HG02970 (cell line): ENCODE measurements around the gene TIMM17A.

Source experiments
- ATAC-seq: cut with Tn5 transposase; IDR thresholded peaks from one replicate; pipeline ENCODE4 v1.9.1; 2021; ENCODE audit warnings: mild to moderate bottlenecking, moderate library complexity, moderate number of reproducible peaks; ENCODE audit not compliant: unreplicated experiment, low FRiP score

Gene TIMM17A

GRCh38 chr1:201955009-201955728 is at the start of gene TIMM17A:
TIMM17A (plus strand) TSS chr1:201955503; CDS start chr1:201955527, 24 bp downstream.
- ATAC-seq: peak; percentile 96

DNA sequence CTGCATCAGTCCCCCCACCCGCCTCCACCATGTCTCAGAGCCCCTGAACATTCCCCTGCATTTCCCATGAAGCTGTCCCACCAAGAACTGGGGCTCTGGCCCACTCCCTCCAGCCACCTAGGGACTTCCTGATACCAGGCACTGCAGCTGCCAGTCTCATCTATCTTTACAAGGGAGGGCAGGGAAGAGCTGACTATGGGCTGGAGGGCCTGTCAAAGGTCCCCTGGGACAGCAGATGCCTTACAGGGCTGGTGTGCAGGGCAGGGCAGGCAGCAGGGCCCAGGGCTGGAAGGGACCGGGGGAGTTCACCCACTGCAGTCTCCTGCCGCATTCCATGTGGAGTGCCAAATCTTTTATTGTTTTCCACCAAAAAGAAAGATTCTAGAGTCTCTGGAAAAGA is 49.0 kb upstream of the TIMM17A start:
- ATAC-seq: no peak

DNA sequence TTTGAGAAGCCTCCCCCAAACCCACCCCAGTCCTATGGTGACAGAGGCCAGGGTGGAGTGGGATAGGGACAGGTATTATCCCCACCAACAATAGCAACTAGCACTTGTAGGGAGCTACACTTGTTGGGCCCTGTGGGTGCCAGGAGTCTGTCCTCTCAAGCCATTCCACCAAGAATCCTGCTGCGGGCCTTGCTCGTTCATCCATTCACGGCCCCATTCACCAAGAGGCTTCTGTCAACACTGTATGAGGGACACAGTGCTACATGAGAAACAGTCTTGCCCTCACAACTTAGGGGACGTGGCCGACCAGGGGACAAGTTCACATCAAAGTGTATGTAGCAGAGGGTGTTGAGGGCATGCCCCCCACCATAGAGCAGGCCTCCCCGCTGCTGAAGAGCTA is 47.7 kb upstream of the TIMM17A start:
- ATAC-seq: no peak

DNA sequence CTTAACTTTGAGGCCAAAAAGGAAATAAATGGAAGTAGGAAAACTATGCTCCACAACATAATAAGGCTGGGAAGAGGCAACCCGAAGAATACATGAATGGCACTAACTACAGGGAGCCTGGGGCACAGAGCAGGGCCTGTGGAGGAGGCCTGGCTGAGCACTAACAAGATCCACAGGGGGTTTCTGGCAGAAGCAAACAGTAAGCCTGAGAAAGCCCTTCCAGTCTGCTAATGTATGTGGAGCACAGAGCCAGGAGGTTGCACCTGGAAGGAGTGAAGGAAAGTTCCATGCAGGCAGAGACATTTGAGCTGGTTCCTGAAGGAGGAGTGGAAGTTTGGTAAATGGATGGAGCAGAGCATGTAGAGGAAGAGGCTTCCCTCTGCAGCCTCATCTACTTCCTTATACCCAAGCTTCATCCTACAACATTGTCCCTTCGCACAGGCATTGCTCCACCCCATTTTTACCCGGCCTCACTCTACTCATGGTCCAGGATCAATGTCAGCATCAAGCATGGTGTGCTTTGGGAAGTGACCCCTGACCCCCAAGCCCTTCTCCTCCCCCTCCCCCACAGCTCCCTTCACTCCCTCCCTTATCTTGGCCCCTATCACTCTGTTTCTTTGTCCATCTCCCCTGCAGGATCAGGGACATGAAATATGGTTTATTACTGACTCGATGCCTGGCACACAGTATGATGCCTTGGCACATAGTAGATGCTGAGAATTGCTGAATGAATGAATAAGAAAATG is 43.3 kb upstream of the TIMM17A start:
- no peak for ATAC-seq

GRCh38 chr1:201912832-201913231 is 42.5 kb upstream of the TIMM17A start:
- no peak for ATAC-seq

DNA sequence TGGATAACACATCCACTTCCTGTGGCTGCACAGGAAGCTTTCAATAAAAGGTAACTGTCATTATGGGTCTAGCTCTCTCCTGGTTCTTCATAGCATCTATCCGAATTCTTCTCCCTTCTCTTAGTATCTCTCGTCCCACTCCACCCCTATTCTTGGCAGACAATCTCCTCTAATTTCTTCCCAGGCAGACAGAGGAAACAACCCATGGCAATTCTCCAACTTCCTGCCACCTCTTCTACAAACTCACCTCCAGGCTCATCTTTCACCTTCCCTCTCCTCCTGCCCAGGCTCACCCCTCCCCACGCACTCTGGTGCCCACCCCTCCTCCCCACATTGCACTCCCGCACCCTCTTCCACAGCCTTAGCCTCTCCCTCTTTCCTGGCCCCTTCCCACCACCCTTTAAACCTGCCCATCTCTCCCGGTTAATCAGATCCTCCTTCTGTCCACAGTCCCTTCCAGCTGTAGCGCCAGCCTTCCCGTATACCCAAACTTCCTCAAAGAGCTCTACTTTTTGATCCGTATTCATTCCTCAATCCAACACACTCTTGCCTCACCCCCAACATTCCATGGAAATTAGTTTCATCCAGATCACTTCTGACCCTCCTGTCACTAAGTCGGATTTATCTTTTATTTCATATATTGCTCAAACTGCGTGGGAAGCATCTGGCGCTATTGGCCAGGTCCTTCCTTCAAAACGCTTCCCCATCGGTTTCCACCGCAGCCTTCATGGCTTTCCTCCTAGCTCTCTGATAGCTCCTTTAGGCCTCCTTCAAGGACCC is 40.7 kb upstream of the TIMM17A start:
- no peak for ATAC-seq

DNA sequence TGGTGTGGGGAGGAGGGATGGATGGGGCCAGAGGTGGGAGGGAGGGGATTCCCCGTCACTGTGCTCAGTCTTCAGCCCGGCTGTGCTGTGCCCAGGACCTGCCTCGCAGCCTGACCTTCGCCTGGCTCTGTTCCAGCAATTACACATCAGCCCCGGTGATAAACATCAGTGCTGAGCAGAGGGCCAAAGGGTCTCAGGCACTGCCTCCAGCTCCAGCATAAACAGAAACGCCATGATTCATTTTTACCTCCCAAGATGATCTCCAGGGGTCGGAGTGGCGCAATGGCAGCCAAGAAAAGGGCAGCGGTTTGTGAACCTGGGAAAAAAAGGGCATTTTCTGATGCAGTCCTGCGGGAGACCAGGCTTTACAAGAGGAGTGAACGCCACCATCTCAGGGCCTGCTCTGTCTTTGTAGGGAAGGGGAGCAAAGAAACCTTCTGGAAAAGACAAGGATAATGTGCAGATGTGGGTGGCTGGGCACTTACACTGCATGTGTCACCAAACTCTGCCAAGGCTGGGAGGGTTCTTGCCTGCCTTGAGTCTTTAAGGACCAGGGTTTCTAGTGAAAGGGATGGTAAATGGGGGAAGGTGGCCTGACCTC is 38.6 kb upstream of the TIMM17A start:
- ATAC-seq: no peak

DNA sequence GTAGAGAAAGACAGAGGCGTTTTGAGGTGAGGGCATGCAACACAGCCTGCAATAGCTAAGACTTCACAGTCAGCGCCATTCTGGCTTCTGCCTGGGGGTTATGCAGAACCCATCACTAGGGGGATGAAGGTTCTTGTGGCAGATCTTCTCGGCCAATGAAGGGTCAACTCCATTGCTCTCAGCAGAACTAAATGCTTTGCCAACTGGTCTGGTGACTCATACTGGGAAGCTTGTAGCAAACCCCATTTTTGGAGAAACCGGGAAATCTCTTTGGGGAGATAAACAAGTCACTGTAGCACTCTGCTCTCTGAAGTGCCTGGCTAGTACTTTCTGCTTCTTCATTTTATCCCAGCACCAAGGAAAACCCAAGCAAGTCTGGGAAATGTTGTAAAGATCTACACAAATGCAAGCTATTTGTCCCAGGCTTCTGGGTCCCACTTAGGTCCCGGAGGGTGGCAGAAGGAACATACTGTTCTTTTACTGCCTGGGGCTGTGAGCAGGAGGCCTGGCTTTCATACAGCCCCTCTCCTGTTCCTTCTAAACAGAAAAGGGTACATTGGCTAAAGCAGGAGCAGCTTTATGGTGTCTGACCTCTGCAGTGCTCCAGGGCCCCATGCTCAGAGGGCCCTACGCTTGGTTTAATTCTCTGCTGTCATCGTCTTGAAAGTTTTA is 37.8 kb upstream of the TIMM17A start:
- no peak for ATAC-seq

GRCh38 chr1:201918343-201918742 is 37.0 kb upstream of the TIMM17A start:
- ATAC-seq: no peak

DNA sequence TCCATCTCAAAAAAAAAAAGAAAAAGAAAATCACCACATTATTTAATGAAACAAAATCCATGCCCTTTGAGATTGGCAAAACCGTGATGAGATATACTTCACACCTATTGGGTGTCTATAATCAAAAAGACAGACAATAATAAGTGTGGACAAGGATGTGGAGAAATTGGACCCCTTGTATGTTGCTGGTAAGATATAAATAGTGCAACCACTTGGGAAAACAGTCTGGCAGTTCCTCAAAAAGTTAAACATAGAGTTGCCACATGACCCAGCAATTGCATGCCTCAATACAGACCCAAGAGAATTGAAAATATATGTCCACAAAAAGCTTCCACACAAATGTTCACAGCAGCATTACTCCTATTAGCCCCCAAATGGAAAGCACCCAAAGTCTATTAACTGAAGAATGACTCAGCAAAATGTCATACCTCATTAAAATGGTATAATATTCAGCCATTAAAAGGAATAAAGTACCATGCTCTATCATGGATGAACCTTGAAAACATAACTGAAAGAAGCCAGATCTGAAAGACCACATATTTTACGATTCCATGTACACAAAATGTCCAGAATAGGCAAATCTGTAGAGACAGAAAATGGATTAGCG is 33.2 kb upstream of the TIMM17A start:
- no peak for ATAC-seq

- no peak for ATAC-seq
Measured at GRCh38 chr1:201925301-201925567, 30.1 kb upstream of the TIMM17A start.

DNA sequence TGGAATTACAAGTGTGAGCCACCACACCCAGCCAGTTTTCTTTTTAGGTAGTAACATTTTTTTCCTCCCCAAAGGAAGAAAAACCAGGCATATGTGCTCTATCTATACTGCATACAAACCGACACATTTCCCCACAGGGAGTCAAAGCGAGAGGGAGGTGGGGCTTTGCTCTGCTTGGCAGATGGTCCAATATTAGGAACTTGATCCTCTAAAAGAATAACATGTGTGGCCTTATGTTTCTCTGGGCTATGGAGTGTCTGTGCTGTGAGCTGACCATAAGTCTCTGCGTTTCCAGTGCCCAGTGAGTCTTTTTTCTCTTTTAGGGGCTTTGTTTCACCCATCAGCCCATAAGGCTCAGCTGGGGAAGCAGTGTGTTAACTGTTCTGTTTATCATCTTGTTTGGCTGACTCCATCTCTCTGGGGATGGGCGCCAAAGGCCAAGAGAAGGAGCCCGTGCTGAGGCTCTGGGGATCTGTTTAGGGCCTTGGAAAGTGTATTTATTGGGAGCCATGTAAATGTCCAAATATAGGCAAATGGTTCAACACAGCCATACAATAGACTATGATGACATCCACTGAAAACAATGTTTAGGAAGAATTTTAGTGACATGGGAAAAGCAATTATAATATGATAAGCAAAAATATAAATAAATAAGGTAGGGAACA is 29.2 kb upstream of the TIMM17A start:
- no peak for ATAC-seq

DNA sequence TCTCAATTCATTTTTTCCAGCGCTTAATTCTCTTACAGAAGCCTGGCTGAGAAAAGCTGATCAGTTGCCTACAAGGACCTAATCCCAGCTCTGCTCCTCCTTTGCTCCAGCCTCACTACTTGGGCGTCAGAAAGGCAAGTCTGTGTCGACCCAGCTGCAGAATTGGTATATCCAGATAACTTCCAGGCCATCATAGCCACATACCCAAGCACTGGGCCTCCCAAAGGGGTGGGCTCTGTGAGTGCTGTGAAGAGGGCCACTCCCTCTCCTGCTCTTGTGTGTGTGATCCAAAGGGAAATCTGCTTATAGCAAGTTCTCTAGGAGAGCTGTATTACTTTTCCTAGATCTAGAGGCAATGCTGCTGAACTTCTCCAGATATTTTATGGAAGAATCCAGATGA is 27.0 kb upstream of the TIMM17A start:
- ATAC-seq: no peak

- no peak for ATAC-seq
Measured at GRCh38 chr1:201930137-201930536, 25.2 kb upstream of the TIMM17A start.

DNA sequence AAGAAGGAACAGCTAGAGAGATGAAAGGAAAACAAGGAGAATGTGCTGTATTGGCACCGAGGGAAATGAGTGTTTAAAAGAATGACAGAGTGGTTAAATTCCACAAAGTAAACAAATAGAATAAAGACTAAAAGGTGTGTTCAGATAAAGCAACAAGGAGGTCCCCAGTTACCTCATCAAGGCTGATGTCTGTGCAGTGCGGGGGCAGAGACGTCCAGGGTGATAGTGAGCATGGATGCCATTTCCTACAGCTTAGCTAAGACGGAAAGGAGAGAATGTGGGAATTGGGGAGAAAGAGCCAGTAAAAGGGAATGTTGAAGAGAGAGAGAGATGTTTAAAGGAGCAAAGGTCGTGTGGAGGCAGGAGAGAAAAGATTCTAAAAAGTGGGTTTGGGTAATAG is 24.5 kb upstream of the TIMM17A start:
- no peak for ATAC-seq

GRCh38 chr1:201933840-201934430 is 21.4 kb upstream of the TIMM17A start:
- ATAC-seq: no peak

DNA sequence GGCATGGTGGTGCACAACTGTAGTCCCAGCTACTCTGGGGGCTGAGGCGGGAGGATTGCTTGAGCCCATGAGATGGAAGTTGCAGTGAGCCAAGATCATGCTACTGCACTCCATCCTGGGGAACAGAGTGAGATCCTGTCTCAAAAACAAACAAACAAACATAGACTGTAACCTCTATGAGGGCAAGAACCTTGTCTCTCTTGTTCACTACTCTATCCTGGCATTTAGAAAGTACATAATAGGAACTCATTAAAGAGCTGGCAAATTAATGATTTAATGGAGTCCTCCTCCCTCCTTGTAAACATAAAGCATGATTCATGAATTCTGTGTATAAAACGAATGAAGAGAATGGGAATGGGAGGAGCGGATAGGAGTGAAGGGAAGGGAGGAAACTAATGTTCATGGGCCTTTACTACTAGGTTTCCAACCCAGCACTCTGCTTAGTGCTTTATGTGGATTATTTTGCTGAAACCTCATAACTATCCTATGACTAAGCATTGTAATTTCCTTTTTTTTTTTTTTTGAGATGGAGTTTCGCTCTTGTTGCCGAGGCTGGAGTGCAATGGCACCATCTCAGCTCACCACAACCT is 17.6 kb upstream of the TIMM17A start:
- no peak for ATAC-seq

- ATAC-seq: no peak
Measured at GRCh38 chr1:201938440-201939035, 16.8 kb upstream of the TIMM17A start.

DNA sequence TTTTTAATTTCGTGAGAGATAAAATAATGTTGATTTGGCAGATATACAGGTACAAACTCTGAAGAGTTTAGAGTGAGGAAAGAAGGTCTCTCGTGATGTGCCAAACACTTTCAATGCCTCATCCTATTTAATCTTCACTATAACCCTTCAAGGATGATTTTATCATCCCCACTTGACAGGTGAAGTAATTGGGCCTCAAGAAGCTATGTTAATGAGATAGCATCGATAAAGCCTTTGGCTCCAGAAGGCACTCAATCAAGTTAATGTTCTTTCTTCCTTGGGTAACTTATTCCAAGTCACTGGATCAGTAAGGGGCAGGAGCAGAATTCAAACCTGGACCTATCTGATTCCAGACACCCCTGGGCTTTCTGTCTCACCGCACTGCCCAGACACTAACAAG is 16.2 kb upstream of the TIMM17A start:
- no peak for ATAC-seq
